GM12878 (cell line): ENCODE measurements around the gene SLCO4A1. TPM values are rescaled to one million over a fixed set of nuclear protein-coding genes. Genes with fewer than 3 reads are reported as not detected.

Experiments
- BRCA1 ChIP-seq: IDR thresholded peaks from 2 replicates; pipeline ENCODE4 v1.6.1; 2011; ENCODE audit warnings: low read depth, low read length, improper control_type of control experiment
- GATAD2B ChIP-seq: fragments of 450-650 bp; conservative IDR thresholded peaks from 2 replicates; pipeline ENCODE4 v1.6.1; 2017; ENCODE audit warnings: low read depth, mild to moderate bottlenecking, moderate library complexity
- HDAC2 ChIP-seq: fragments of 200-600 bp; sonication (generic); IDR thresholded peaks from 2 replicates; pipeline ENCODE4 v1.6.1; 2017
- MEF2A ChIP-seq: IDR thresholded peaks from 2 replicates; pipeline ENCODE4 v1.6.1; 2011; ENCODE audit warnings: low read depth, mild to moderate bottlenecking, low read length, moderate library complexity; ENCODE audit not compliant: insufficient read depth
- POLR2A ChIP-seq: IDR thresholded peaks from 2 replicates; pipeline ENCODE4 v1.6.1; 2011; ENCODE audit warnings: low read depth, mild to moderate bottlenecking, low read length
- ZZZ3 ChIP-seq: IDR thresholded peaks from 2 replicates; pipeline ENCODE4 v1.6.1; 2011; ENCODE audit warnings: low read depth; ENCODE audit not compliant: control insufficient read depth, insufficient read length
- polyA plus RNA-seq, 11 experiments: library from polyadenylated mRNA; depleted of rRNA in 4 of 11; unstranded in 6 of 11; stranded (reverse) in 5 of 11; fragments of >200 nt; fragmentation: Nextera tagmentation in 4 of 11; fragmentation: Illumina TruSeq in 1 of 11; extraction: Ambion mirVana in 4 of 11; extraction: Trizol in 1 of 11; gene quantifications; 1 replicate in 1 of 11; 2 replicates in 10 of 11; pipeline versions ENCODE4 v1.2.1 to v1.2.3, GENCODE V29; 2011 to 2016; ENCODE audit warnings: inconsistent platforms in 2 of 11, missing spikeins in 2 of 11, low read depth in 1 of 11
- total RNA-seq, 4 experiments: library from RNA; depleted of rRNA in 3 of 4; stranded (reverse); fragments of >200 nt in 3 of 4; fragmentation: Illumina TruSeq in 1 of 4; extraction: Trizol in 1 of 4; gene quantifications; 2 replicates each; pipeline versions ENCODE4 v1.2.1 to v1.2.3, GENCODE V29; 2013 to 2021
- TF ChIP-seq, protein P1 (sequence below): IDR thresholded peaks from 2 replicates; pipeline ENCODE4 v1.6.1; 2012; ENCODE audit warnings: low read depth, low read length, improper control_type of control experiment
- TF ChIP-seq, protein P2 (sequence below): fragments of 450-650 bp; IDR thresholded peaks from 2 replicates; pipeline ENCODE4 v1.6.1; 2016; ENCODE audit warnings: mild to moderate bottlenecking
- TF ChIP-seq, protein P3 (sequence below): IDR thresholded peaks from 2 replicates; pipeline ENCODE4 v1.6.1; 2011; ENCODE audit warnings: low read depth, low read length, improper control_type of control experiment, borderline replicate concordance

Gene SLCO4A1
- total and polyA plus RNA-seq, 10 of the 15 experiments (the other 5 are each of a cell fraction or from before 2014, with no cell fraction given): 2.1 to 30.7 (median 12.0) TPM

DNA sequence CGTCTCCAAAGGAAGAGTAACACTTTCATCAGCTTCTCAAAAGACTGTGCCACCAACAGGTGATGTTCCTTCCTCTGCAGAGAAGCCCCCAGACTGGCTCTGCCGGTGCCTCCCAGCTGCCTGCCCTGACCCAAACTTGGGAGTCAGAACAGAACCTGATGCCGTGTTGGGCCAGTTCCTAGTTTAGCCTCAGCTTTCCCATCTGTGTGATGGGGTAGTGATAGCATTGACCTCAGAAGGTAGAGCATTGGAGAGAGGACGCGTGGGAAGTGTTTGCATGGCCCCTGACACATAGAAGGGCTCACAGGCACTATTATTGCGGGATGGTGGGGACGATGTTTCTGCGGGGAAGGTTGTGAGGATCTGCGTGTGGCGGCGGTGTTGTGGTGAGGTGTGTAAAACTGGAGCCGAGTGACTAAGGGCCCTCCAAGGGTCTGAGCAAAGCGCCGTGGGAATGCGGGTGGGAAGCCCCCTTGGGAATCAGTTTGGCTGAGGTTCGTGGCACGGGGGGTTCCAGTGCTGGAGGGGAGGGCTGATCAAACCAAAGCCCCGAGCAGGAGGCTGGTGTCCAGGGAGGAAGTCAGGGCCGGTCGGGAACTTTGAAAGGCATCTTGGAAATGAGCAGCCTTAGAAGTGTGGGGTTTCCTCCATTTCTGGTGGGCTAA lies 68.0 kb downstream of the SLCO4A1 start (continued):
- TF ChIP-seq, protein P1, sequence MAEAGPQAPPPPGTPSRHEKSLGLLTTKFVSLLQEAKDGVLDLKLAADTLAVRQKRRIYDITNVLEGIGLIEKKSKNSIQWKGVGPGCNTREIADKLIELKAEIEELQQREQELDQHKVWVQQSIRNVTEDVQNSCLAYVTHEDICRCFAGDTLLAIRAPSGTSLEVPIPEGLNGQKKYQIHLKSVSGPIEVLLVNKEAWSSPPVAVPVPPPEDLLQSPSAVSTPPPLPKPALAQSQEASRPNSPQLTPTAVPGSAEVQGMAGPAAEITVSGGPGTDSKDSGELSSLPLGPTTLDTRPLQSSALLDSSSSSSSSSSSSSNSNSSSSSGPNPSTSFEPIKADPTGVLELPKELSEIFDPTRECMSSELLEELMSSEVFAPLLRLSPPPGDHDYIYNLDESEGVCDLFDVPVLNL: no peak
- TF ChIP-seq, protein P2, sequence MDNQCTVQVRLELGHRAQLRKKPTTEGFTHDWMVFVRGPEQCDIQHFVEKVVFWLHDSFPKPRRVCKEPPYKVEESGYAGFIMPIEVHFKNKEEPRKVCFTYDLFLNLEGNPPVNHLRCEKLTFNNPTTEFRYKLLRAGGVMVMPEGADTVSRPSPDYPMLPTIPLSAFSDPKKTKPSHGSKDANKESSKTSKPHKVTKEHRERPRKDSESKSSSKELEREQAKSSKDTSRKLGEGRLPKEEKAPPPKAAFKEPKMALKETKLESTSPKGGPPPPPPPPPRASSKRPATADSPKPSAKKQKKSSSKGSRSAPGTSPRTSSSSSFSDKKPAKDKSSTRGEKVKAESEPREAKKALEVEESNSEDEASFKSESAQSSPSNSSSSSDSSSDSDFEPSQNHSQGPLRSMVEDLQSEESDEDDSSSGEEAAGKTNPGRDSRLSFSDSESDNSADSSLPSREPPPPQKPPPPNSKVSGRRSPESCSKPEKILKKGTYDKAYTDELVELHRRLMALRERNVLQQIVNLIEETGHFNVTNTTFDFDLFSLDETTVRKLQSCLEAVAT: no peak
- no peak for TF ChIP-seq ZZZ3
- TF ChIP-seq MEF2A: no peak
- TF ChIP-seq BRCA1: no peak
- TF ChIP-seq HDAC2: no peak
- TF ChIP-seq, protein P3, sequence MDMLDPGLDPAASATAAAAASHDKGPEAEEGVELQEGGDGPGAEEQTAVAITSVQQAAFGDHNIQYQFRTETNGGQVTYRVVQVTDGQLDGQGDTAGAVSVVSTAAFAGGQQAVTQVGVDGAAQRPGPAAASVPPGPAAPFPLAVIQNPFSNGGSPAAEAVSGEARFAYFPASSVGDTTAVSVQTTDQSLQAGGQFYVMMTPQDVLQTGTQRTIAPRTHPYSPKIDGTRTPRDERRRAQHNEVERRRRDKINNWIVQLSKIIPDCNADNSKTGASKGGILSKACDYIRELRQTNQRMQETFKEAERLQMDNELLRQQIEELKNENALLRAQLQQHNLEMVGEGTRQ: no peak
- TF ChIP-seq POLR2A: no peak
- no peak for TF ChIP-seq GATAD2B
